Stomach (tissue), 9 donors: ENCODE measurements around the gene SURF6. TPM values are rescaled to one million over a fixed set of nuclear protein-coding genes. Genes with fewer than 3 reads are reported as not detected.

Experiments
- DNase-seq, 2 donors: peaks; one replicate each; pipeline versions ENCODE4 v3.0.0 to v3.0.0-alpha.2; 2013 to 2019
- H3K27ac ChIP-seq, 5 donors: fragments of 200-600 bp in 4 of 5; sonication (generic) in 4 of 5; one replicate each; pipeline ENCODE4 v1.5.1; 2013 to 2019; ENCODE audit warnings: mild to moderate bottlenecking in 1 of 5, moderate library complexity in 1 of 5
- H3K27me3 ChIP-seq, 3 donors: fragments of 200-600 bp; sonication (generic); one replicate each; pipeline ENCODE4 v1.5.1; 2017 to 2019; ENCODE audit warnings: mixed run types in 1 of 3
- H3K36me3 ChIP-seq, 4 donors: fragments of 200-600 bp; sonication (generic); 1 replicate in 3 of 4; 2 replicates in 1 of 4; pipeline ENCODE4 v1.5.1; 2016 to 2019
- H3K4me1 ChIP-seq, 4 donors: fragments of 200-600 bp; sonication (generic); one replicate each; pipeline ENCODE4 v1.5.1; 2016 to 2019
- H3K4me3 ChIP-seq, 4 donors: fragments of 200-600 bp; sonication (generic) in 3 of 4; one replicate each; pipeline ENCODE4 v1.5.1; 2016 to 2019; ENCODE audit warnings: mild to moderate bottlenecking in 1 of 4
- H3K9me3 ChIP-seq, 4 donors: fragments of 200-600 bp; sonication (generic); one replicate each; pipeline ENCODE4 v1.5.1; 2016 to 2019
- EP300 ChIP-seq: sonication (generic); formaldehyde crosslinking; IDR thresholded peaks from one replicate; pipeline ENCODE4 v1.6.1; 2017; ENCODE audit warnings: antibody characterized with exemption
- POLR2A ChIP-seq, 4 donors: fragments of 450-650 bp; IDR thresholded peaks; one replicate each; pipeline ENCODE4 v1.6.1; 2016; ENCODE audit warnings: antibody characterized with exemption in 4 of 4, control low read depth in 2 of 4, mild to moderate bottlenecking in 1 of 4, moderate library complexity in 1 of 4
- POLR2AphosphoS5 ChIP-seq, 3 donors: sonication (generic); formaldehyde crosslinking; IDR thresholded peaks; one replicate each; pipeline ENCODE4 v1.6.1; 2016; ENCODE audit warnings: antibody characterized with exemption in 3 of 3
- WGBS, 5 donors: extraction: QIAGEN DNeasy Blood & Tissue Kit in 3 of 5; methylation state at CpG; one replicate each; pipeline versions ENCODE4 v1.1.5 to v1.1.7; 2013 to 2018; 5-methylcytosine and 5-hydroxymethylcytosine counted together
- intact Hi-C: fragments of 100-400 bp; cut with DNase I; formaldehyde crosslinking; loops from one replicate; pipeline ENCODE4 v1.15.1; 2023; ENCODE audit warnings: low total_unique reads
- polyA plus RNA-seq, 3 donors: library from polyadenylated mRNA; stranded (reverse); fragments of 200-250 nt; gene quantifications; one replicate each; pipeline ENCODE4 v1.2.3, GENCODE V29; 2013
- total RNA-seq, 5 donors: library from RNA; depleted of rRNA; stranded (reverse); fragments of >200 nt; gene quantifications; one replicate each; pipeline versions ENCODE4 v1.1.0 to v1.2.3, GENCODE V29; 2014 to 2016
- TF ChIP-seq, protein P1 (sequence below), 7 experiments: fragments of 450-650 bp in 4 of 7; fragments of 200-600 bp in 3 of 7; sonication (generic) in 3 of 7; IDR thresholded peaks; one replicate each; pipeline ENCODE4 v1.5.1; 2016 to 2019; ENCODE audit warnings: antibody characterized with exemption in 7 of 7, control low read depth in 2 of 7, mild to moderate bottlenecking in 1 of 7
- donor health status: healthy with polysubstance abuse.
- donor health status: Bipolar disorder and iron deficiency.
- donor health status: healthy.

SURF6 gene
- total and polyA plus RNA-seq, 8 donors, result 2.9 to 138 (median 14.1) TPM

- Histone ChIP-seq H3K27me3 (no peaks in the 10 kb centered on the region), H3K27ac (peak overlapping the region in 4 of 5 donors; percentile 96 to 99 (median 98)), H3K4me3 (peak overlapping the region; percentile 70 to 89 (median 84)), H3K4me1 (peaks cover 50 to 75% (median 70%) of the 10 kb centered on the region in 4 donors), H3K9me3 (no peaks in the 10 kb centered on the region), H3K36me3 (peaks cover 21 to 30% (median 26%) of the 10 kb centered on the region in 4 donors)
- intact Hi-C loops, result no loop called here
- WGBS, 5 donors, result 5 to 10% (median 6%) methylated on average over 12 of the region's 12 CpGs
- TF ChIP-seq POLR2A (IDR thresholded peaks at IDR 0.05) (no peak), POLR2AphosphoS5 (IDR thresholded peaks at IDR 0.05) (no peak), EP300 (no peak)
- TF ChIP-seq, protein P1, sequence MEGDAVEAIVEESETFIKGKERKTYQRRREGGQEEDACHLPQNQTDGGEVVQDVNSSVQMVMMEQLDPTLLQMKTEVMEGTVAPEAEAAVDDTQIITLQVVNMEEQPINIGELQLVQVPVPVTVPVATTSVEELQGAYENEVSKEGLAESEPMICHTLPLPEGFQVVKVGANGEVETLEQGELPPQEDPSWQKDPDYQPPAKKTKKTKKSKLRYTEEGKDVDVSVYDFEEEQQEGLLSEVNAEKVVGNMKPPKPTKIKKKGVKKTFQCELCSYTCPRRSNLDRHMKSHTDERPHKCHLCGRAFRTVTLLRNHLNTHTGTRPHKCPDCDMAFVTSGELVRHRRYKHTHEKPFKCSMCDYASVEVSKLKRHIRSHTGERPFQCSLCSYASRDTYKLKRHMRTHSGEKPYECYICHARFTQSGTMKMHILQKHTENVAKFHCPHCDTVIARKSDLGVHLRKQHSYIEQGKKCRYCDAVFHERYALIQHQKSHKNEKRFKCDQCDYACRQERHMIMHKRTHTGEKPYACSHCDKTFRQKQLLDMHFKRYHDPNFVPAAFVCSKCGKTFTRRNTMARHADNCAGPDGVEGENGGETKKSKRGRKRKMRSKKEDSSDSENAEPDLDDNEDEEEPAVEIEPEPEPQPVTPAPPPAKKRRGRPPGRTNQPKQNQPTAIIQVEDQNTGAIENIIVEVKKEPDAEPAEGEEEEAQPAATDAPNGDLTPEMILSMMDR (IDR thresholded peaks at IDR 0.05), result no peak
- DNase-seq, result no peak
Observed at GRCh38 chr9:133374612-133375115, 38.7 kb upstream of the SURF6 start.

- H3K4me1 ChIP-seq, result peaks cover 75 to 94% (median 85%) of the 10 kb centered on the region in 4 donors
- peak overlapping the region in 1 of 4 donors; percentile 2 for H3K4me3 ChIP-seq
- peak overlapping the region in 4 of 5 donors; percentile 7 to 73 (median 62) for H3K27ac ChIP-seq
- no peaks in the 10 kb centered on the region for H3K27me3 ChIP-seq
- peaks cover 25 to 43% (median 35%) of the 10 kb centered on the region in 4 donors for H3K36me3 ChIP-seq
- intact Hi-C loops, result no loop called here
- H3K9me3 ChIP-seq, result no peaks in the 10 kb centered on the region
- DNase-seq, result no peak
- TF ChIP-seq POLR2A (IDR thresholded peaks at IDR 0.05) (no peak), EP300 (no peak), POLR2AphosphoS5 (IDR thresholded peaks at IDR 0.05) (no peak)
- 53 to 64% (median 58%) methylated on average over 7 of the region's 7 CpGs for WGBS, 5 donors
Observed at GRCh38 chr9:133372144-133372543, 36.2 kb upstream of the SURF6 start.

DNA sequence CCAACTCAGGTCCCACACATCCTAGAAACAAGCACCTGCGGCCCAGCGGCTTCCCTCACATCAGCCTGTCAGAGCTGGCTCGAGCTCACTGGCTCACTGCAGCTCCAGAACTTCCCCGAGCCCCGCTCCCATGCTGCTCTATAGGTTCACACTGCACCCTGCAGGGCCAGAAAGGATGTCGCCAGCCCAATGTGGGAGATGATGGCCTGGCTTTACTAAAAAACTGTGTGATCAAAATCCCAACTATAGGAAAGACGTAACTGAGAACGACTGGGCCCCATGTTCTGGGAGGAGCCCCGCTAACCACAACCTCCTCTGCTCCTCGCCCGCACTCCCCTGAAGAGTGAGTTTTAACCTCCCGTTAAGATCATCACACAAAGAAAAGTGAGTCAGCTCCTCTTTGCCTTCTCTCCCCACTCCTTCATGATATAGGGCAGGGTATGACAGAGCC, 35.3 kb upstream of the SURF6 start:
- Histone ChIP-seq H3K36me3 (peaks cover 34 to 51% (median 43%) of the 10 kb centered on the region in 4 donors), H3K4me1 (peaks cover 72 to 93% (median 86%) of the 10 kb centered on the region in 4 donors), H3K27ac (peak overlapping the region; percentile 43 to 73 (median 63)), H3K9me3 (no peaks in the 10 kb centered on the region), H3K27me3 (no peaks in the 10 kb centered on the region), H3K4me3 (no peak overlapping the region)
- intact Hi-C loops, result no loop called here
- 31 to 50% (median 37%) methylated on average over 12 of the region's 12 CpGs for whole genome bisulfite sequencing, 5 donors
- no peak for TF ChIP-seq POLR2A (IDR thresholded peaks at IDR 0.05)
- TF ChIP-seq, protein P1 (IDR thresholded peaks at IDR 0.05), result no peak
- TF ChIP-seq EP300, result no peak
- no peak for TF ChIP-seq POLR2AphosphoS5 (IDR thresholded peaks at IDR 0.05)
- DNase-seq, result no peak

DNA sequence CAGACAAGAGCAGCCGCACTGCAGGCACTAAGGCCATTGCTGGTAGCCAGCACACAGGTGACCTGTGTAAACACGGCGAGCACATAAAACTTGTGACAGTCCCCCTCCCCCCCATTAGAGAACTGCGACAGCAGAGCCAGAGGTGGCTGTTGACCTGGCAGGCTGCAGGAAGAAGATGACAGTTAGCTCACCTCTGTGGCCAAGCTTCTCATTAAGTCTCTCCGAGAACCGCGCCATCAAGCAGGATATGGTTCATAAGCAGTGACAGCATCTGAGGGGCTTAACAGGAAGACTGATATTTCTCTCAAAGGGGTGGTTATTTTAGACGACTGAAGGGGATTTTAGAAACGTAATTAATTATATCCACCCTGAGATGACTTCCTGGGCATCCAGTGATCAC, 34.7 kb upstream of the SURF6 start:
- intact Hi-C loops, result no loop called here
- Histone ChIP-seq H3K27me3 (no peaks in the 10 kb centered on the region), H3K9me3 (no peaks in the 10 kb centered on the region), H3K4me3 (peak overlapping the region in 1 of 4 donors; percentile 7), H3K4me1 (peaks cover 72 to 90% (median 87%) of the 10 kb centered on the region in 4 donors), H3K36me3 (peaks cover 40 to 57% (median 49%) of the 10 kb centered on the region in 4 donors), H3K27ac (peak overlapping the region; percentile 43 to 73 (median 63))
- 40 to 59% (median 56%) methylated on average over 7 to 9 of the region's 9 CpGs for WGBS, 5 donors
- DNase-seq, result no peak
- TF ChIP-seq POLR2A (IDR thresholded peaks at IDR 0.05), result no peak
- TF ChIP-seq, protein P1 (IDR thresholded peaks at IDR 0.05), result no peak
- TF ChIP-seq POLR2AphosphoS5 (IDR thresholded peaks at IDR 0.05), result no peak
- no peak for TF ChIP-seq EP300

GRCh38 chr9:133369933-133370332, 33.9 kb upstream of the SURF6 start:
- Histone ChIP-seq H3K36me3 (peaks cover 47 to 65% (median 57%) of the 10 kb centered on the region in 4 donors), H3K27ac (peak overlapping the region; percentile 20 to 75 (median 63)), H3K4me1 (peaks cover 72 to 92% (median 84%) of the 10 kb centered on the region in 4 donors), H3K4me3 (no peak overlapping the region), H3K9me3 (no peaks in the 10 kb centered on the region), H3K27me3 (no peaks in the 10 kb centered on the region)
- intact Hi-C loops, result no loop called here
- no peak for DNase-seq
- 67 to 83% (median 72%) methylated on average over 7 of the region's 7 CpGs for WGBS, 5 donors
- TF ChIP-seq EP300 (no peak), POLR2AphosphoS5 (IDR thresholded peaks at IDR 0.05) (no peak), POLR2A (IDR thresholded peaks at IDR 0.05) (no peak)
- TF ChIP-seq, protein P1 (IDR thresholded peaks at IDR 0.05), result no peak
